Measurements from ENCODE around the gene FER. TPM values are rescaled to one million over a fixed set of nuclear protein-coding genes. Genes with fewer than 3 reads are reported as not detected.

FER gene
- total and polyA plus RNA-seq, 3 donors from 2014 or later: 17.5 to 40.4 (median 39.8) TPM

GRCh38 chr5:109223531-109223930 lies 475.8 kb downstream of the FER start:
- H3K9me3 ChIP-seq: no peaks in the 10 kb centered on the region
- TF ChIP-seq, protein P1, sequence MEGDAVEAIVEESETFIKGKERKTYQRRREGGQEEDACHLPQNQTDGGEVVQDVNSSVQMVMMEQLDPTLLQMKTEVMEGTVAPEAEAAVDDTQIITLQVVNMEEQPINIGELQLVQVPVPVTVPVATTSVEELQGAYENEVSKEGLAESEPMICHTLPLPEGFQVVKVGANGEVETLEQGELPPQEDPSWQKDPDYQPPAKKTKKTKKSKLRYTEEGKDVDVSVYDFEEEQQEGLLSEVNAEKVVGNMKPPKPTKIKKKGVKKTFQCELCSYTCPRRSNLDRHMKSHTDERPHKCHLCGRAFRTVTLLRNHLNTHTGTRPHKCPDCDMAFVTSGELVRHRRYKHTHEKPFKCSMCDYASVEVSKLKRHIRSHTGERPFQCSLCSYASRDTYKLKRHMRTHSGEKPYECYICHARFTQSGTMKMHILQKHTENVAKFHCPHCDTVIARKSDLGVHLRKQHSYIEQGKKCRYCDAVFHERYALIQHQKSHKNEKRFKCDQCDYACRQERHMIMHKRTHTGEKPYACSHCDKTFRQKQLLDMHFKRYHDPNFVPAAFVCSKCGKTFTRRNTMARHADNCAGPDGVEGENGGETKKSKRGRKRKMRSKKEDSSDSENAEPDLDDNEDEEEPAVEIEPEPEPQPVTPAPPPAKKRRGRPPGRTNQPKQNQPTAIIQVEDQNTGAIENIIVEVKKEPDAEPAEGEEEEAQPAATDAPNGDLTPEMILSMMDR (IDR thresholded peaks at IDR 0.05): no peak
- TF ChIP-seq POLR2A (IDR thresholded peaks at IDR 0.05): no peak
- no peak overlapping the region for H3K27ac ChIP-seq
- intact Hi-C loops (cut with DNase I; ENCODE audit: low total_unique reads): no loop called here
- no peaks in the 10 kb centered on the region for H3K36me3 ChIP-seq (ENCODE audit: low read depth, missing control alignments)
- WGBS, 2 donors: 80 to 83% methylated on average over 9 of the region's 9 CpGs
- H3K4me1 ChIP-seq: peaks cover 13% of the 10 kb centered on the region
- H3K27me3 ChIP-seq: no peaks in the 10 kb centered on the region
- no peak overlapping the region for H3K4me3 ChIP-seq
- DNase-seq: no peak

DNA sequence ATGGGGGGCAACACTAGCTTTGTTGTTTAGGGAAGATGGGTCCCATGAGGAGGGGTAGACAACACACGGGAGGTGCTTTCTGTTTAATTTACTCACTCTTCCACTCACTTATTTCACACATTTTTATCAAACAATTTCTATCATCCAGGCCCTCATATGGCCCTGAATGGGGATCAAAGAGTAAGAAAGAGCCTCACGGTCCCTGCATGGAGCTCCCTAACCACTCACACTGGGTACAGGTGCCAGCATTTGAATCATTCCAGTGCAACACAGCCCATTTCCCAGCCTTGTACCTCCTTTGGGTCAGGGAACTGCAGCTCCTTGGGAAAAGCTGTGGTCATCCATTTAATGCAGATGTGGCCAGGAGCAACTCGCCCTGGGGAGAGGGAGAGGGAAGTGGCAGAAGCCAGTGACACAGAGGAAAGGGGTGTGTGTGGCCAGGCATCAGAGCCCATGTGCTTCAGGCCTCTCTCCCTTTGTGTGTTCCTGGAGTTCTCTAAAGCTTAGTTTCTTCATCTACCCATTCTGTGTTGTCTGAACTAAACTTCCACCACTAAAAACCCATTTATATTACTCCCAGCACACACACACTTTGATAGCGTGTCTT lies 476.7 kb downstream of the FER start:
- no peak overlapping the region for H3K4me3 ChIP-seq
- no peak for DNase-seq
- H3K36me3 ChIP-seq (ENCODE audit: low read depth, missing control alignments): no peaks in the 10 kb centered on the region
- no peak overlapping the region for H3K27ac ChIP-seq
- H3K27me3 ChIP-seq: no peaks in the 10 kb centered on the region
- TF ChIP-seq POLR2A (IDR thresholded peaks at IDR 0.05): no peak
- TF ChIP-seq, protein P1 (IDR thresholded peaks at IDR 0.05): no peak
- intact Hi-C loops (cut with DNase I; ENCODE audit: low total_unique reads): no loop called here
- H3K4me1 ChIP-seq: peaks cover 13% of the 10 kb centered on the region
- WGBS, 2 donors: 94 to 95% methylated on average over 4 of the region's 4 CpGs
- H3K9me3 ChIP-seq: no peaks in the 10 kb centered on the region

GRCh38 chr5:109225716-109226625 lies 478.3 kb downstream of the FER start:
- Histone ChIP-seq H3K27ac (peak overlapping the region in 1 of 2 donors; percentile 2), H3K9me3 (no peaks in the 10 kb centered on the region), H3K27me3 (no peaks in the 10 kb centered on the region), H3K4me3 (no peak overlapping the region), H3K4me1 (peaks cover 13% of the 10 kb centered on the region), H3K36me3 (ENCODE audit: low read depth, missing control alignments) (no peaks in the 10 kb centered on the region)
- WGBS, 2 donors: 49 to 52% methylated on average over 11 of the region's 11 CpGs
- peak; percentile 74 for DNase-seq
- TF ChIP-seq POLR2A (IDR thresholded peaks at IDR 0.05): no peak
- TF ChIP-seq, protein P1 (IDR thresholded peaks at IDR 0.05): no peak
- intact Hi-C loops (cut with DNase I; ENCODE audit: low total_unique reads): no loop called here

DNA sequence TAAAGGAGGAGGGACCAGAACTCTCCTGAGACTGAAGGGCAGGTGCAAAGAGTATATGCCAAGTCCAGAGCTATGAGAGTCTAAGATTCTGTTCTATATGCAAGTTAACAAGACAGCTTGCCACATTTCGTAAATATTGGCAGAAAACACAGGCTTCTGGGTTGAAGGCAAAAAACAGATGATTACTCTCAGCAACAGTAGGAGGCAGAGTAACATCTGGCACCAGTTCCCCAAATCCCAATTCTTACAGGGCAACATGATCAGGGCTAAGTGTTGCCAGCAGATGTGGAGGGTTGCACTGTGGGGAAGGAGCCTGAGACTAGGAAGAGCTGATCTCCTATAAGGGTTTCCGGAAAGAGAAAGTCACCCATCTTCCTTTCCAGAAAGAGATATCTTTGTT lies 482.7 kb downstream of the FER start:
- no peak for DNase-seq
- Histone ChIP-seq H3K27me3 (no peaks in the 10 kb centered on the region), H3K4me1 (peaks cover 11% of the 10 kb centered on the region), H3K36me3 (ENCODE audit: low read depth, missing control alignments) (no peaks in the 10 kb centered on the region), H3K9me3 (no peaks in the 10 kb centered on the region), H3K4me3 (no peak overlapping the region), H3K27ac (no peak overlapping the region)
- WGBS, 2 donors: 94 to 96% methylated on average over 2 of the region's 2 CpGs
- intact Hi-C loops (cut with DNase I; ENCODE audit: low total_unique reads): no loop called here
- TF ChIP-seq POLR2A (IDR thresholded peaks at IDR 0.05): no peak
- TF ChIP-seq, protein P1 (IDR thresholded peaks at IDR 0.05): no peak
